ENCODE results near the gene DSCAML1.

DNA sequence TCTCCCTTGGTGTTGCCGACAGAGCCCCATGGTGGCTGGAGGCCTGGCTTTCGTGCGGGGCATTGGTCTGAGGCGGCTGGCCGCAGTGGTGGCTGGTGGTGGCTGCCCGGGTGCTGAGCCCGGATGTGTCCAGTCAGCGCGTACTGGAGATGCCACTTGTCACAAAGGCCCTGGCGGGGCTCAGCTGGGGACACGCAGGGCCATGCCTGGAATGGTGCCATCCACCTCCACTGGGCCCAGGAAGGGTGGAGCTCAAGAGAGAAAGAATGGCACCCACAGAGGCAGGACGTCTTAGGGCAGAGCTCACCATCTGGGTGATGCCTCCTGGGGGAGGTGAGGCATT is 376.9 kb downstream of the DSCAML1 start:
- TF ChIP-seq, protein P1, sequence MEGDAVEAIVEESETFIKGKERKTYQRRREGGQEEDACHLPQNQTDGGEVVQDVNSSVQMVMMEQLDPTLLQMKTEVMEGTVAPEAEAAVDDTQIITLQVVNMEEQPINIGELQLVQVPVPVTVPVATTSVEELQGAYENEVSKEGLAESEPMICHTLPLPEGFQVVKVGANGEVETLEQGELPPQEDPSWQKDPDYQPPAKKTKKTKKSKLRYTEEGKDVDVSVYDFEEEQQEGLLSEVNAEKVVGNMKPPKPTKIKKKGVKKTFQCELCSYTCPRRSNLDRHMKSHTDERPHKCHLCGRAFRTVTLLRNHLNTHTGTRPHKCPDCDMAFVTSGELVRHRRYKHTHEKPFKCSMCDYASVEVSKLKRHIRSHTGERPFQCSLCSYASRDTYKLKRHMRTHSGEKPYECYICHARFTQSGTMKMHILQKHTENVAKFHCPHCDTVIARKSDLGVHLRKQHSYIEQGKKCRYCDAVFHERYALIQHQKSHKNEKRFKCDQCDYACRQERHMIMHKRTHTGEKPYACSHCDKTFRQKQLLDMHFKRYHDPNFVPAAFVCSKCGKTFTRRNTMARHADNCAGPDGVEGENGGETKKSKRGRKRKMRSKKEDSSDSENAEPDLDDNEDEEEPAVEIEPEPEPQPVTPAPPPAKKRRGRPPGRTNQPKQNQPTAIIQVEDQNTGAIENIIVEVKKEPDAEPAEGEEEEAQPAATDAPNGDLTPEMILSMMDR (IDR thresholded peaks at IDR 0.05; ENCODE audit: insufficient read depth, low read depth, low read length) = no peak
- TF ChIP-seq EZH2 (IDR thresholded peaks at IDR 0.05; ENCODE audit: insufficient read depth, low read length) = no peak
